ENCODE measurements around the gene MIGA1.

MIGA1 gene

GRCh38 chr1:77882411-77882810, 103.0 kb downstream of the MIGA1 start:
- Histone ChIP-seq H3K4me2 (ENCODE audit: insufficient read depth, low read length, poor library complexity, severe bottlenecking) (no peak overlapping the region), H2BK5ac (ENCODE audit: low read length) (no peak overlapping the region), H3K18ac (ENCODE audit: low read length) (no peak overlapping the region), H4K91ac (ENCODE audit: low read depth, low read length, poor library complexity) (no peak overlapping the region), H2AK5ac (ENCODE audit: low read depth, low read length) (no peak overlapping the region), H2BK12ac (ENCODE audit: low read length) (no peak overlapping the region), H3K27me3 (ENCODE audit: control insufficient read depth in 3 of 3, insufficient read depth in 3 of 3, low read depth in 1 of 3, low read length in 3 of 3) (no peaks in the 10 kb centered on the region), H2AFZ (ENCODE audit: low read length) (no peak overlapping the region), H4K8ac (ENCODE audit: low read depth, low read length) (no peak overlapping the region), H2BK120ac (ENCODE audit: low read depth, low read length) (no peak overlapping the region), H3K4me1 (ENCODE audit: control insufficient read depth in 2 of 2, insufficient read depth in 1 of 2, low read depth in 1 of 2, low read length in 2 of 2) (peaks cover 0 to 2% of the 10 kb centered on the region in 2 donors), H3K23ac (ENCODE audit: low read depth, low read length, poor library complexity) (no peak overlapping the region), H3K36me3 (replicated peaks in 1 of 2; ENCODE audit: control insufficient read depth in 2 of 2, insufficient read depth in 2 of 2, low read length in 2 of 2) (no peaks in the 10 kb centered on the region), H3K27ac (replicated peaks; ENCODE audit: low read length) (no peak overlapping the region), H2BK15ac (ENCODE audit: low read length) (no peak overlapping the region), H3K9ac (ENCODE audit: low read depth, low read length, poor library complexity) (no peak overlapping the region), H3K4ac (ENCODE audit: low read length) (no peak overlapping the region), H3K9me3 (replicated peaks in 1 of 2; ENCODE audit: control insufficient read depth in 2 of 2, insufficient read depth in 1 of 2, low read depth in 1 of 2, low read length in 2 of 2) (no peaks in the 10 kb centered on the region), H3K4me3 (ENCODE audit: low read length in 2 of 2) (no peak overlapping the region), H3K14ac (ENCODE audit: low read length) (no peak overlapping the region), H3K79me1 (ENCODE audit: low read depth, low read length) (no peaks in the 10 kb centered on the region)
- DNase-seq (ENCODE audit: low spot score), result no peak
- no CpG with 5 or more reads among the region's 2 CpGs for WGBS, 2 donors (ENCODE audit: extremely low coverage in 2 of 2, insufficient read length in 2 of 2, insufficient replicate concordance in 1 of 2)

- Histone ChIP-seq H4K91ac (ENCODE audit: low read depth, low read length, poor library complexity) (peak within 1 kb of the TSS; percentile 72), H3K9me3 (replicated peaks in 1 of 2; ENCODE audit: control insufficient read depth in 2 of 2, insufficient read depth in 1 of 2, low read depth in 1 of 2, low read length in 2 of 2) (no peaks in the 10 kb centered on the region), H3K14ac (ENCODE audit: low read length) (peak within 1 kb of the TSS; percentile 99), H2BK15ac (ENCODE audit: low read length) (peak within 1 kb of the TSS; percentile 98), H3K4me1 (ENCODE audit: control insufficient read depth in 2 of 2, insufficient read depth in 1 of 2, low read depth in 1 of 2, low read length in 2 of 2) (peaks cover 6% of the 10 kb centered on the region in 2 donors), H3K4ac (ENCODE audit: low read length) (peak within 1 kb of the TSS; percentile 95), H3K27ac (replicated peaks; ENCODE audit: low read length) (peak within 1 kb of the TSS; percentile 96), H3K36me3 (replicated peaks in 1 of 2; ENCODE audit: control insufficient read depth in 2 of 2, insufficient read depth in 2 of 2, low read length in 2 of 2) (no peaks in the 10 kb centered on the region), H2BK120ac (ENCODE audit: low read depth, low read length) (peak within 1 kb of the TSS; percentile 91), H4K8ac (ENCODE audit: low read depth, low read length) (peak within 1 kb of the TSS; percentile 82), H3K79me1 (ENCODE audit: low read depth, low read length) (no peaks in the 10 kb centered on the region), H2AFZ (ENCODE audit: low read length) (peak within 1 kb of the TSS; percentile 100), H2BK12ac (ENCODE audit: low read length) (peak within 1 kb of the TSS; percentile 84), H3K4me3 (ENCODE audit: low read length in 2 of 2) (peak within 1 kb of the TSS; percentile 94 to 97), H3K4me2 (ENCODE audit: insufficient read depth, low read length, poor library complexity, severe bottlenecking) (peak within 1 kb of the TSS; percentile 83), H2BK5ac (ENCODE audit: low read length) (peak within 1 kb of the TSS; percentile 99), H2AK5ac (ENCODE audit: low read depth, low read length) (peak within 1 kb of the TSS; percentile 46), H3K27me3 (ENCODE audit: control insufficient read depth in 3 of 3, insufficient read depth in 3 of 3, low read depth in 1 of 3, low read length in 3 of 3) (no peaks in the 10 kb centered on the region), H3K18ac (ENCODE audit: low read length) (peak within 1 kb of the TSS; percentile 99), H3K9ac (ENCODE audit: low read depth, low read length, poor library complexity) (peak within 1 kb of the TSS; percentile 94), H3K23ac (ENCODE audit: low read depth, low read length, poor library complexity) (peak within 1 kb of the TSS; percentile 85)
- DNase-seq (ENCODE audit: low spot score), result peak; percentile 82
- WGBS, 2 donors (ENCODE audit: extremely low coverage in 2 of 2, insufficient read length in 2 of 2, insufficient replicate concordance in 1 of 2), result no CpG with 5 or more reads among the region's 36 CpGs
These were observed 108.8 kb downstream of the MIGA1 start, which contains the start of gene NEXN for GRCh38 chr1:77888081-77888780. NEXN (plus strand) TSS chr1:77888624; CDS start chr1:77916107, 27,483 bp downstream.

DNA sequence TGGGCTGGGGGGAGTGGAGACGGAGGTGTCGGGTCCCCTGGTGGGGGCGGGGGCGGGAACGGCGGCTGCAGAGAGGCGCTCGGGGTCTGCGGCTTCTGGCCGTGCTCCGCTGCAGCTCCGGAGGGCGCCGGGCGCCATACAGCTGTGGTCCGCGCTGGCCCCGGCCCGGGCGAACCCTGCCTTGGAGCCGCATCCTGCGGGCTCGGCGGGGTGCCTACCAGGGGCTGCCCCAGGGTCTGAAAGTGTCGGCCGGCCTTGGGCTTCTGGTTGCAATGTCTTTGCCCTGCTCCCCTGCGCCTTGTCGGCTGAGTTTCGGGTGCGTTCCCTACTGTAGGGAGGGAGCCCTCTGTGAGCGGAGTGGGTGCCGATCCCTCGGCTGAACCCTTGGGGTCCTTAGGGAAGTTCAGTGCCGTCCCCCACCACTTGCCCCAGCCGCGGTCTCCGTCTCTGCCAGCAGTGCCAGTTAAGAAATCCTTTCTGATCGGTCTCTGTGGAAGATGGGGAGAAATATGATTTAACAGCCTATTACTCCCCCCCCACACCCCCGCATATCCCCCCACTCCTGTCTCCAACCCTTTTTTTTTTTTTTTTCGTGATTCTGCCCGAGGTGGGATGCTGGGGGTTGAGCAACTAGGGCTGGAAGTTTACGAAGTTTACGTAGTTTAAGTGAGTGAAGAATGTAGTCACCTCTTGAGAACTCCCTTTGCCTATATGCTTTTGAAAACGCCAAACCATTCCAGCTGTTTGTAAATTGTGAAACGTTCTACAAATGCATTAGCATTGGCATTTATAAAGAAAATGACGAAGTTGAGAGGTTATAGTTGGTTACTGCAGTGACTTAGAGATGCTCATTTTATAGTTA, 109.6 kb downstream of the MIGA1 start:
- WGBS, 2 donors (ENCODE audit: extremely low coverage in 2 of 2, insufficient read length in 2 of 2, insufficient replicate concordance in 1 of 2), result no CpG with 5 or more reads among the region's 46 CpGs
- H3K36me3 ChIP-seq (replicated peaks in 1 of 2; ENCODE audit: control insufficient read depth in 2 of 2, insufficient read depth in 2 of 2, low read length in 2 of 2), result no peaks in the 10 kb centered on the region
- H3K79me1 ChIP-seq (ENCODE audit: low read depth, low read length), result no peaks in the 10 kb centered on the region
- no peaks in the 10 kb centered on the region for H3K9me3 ChIP-seq (replicated peaks in 1 of 2; ENCODE audit: control insufficient read depth in 2 of 2, insufficient read depth in 1 of 2, low read depth in 1 of 2, low read length in 2 of 2)
- peak overlapping the region; percentile 91 for H2BK120ac ChIP-seq (ENCODE audit: low read depth, low read length)
- peak; percentile 33 for DNase-seq (ENCODE audit: low spot score)
- peak overlapping the region; percentile 99 for H3K14ac ChIP-seq (ENCODE audit: low read length)
- H3K4me1 ChIP-seq (ENCODE audit: control insufficient read depth in 2 of 2, insufficient read depth in 1 of 2, low read depth in 1 of 2, low read length in 2 of 2), result peaks cover 6% of the 10 kb centered on the region in 2 donors
- H3K18ac ChIP-seq (ENCODE audit: low read length), result peak overlapping the region; percentile 99
- H3K4ac ChIP-seq (ENCODE audit: low read length), result no peak overlapping the region
- H4K8ac ChIP-seq (ENCODE audit: low read depth, low read length), result no peak overlapping the region
- H3K4me2 ChIP-seq (ENCODE audit: insufficient read depth, low read length, poor library complexity, severe bottlenecking), result peak overlapping the region; percentile 83
- no peak overlapping the region for H4K91ac ChIP-seq (ENCODE audit: low read depth, low read length, poor library complexity)
- H2AFZ ChIP-seq (ENCODE audit: low read length), result peak overlapping the region; percentile 100
- peak overlapping the region; percentile 84 for H2BK12ac ChIP-seq (ENCODE audit: low read length)
- peak overlapping the region; percentile 85 for H3K23ac ChIP-seq (ENCODE audit: low read depth, low read length, poor library complexity)
- H2BK5ac ChIP-seq (ENCODE audit: low read length), result peak overlapping the region; percentile 99
- peak overlapping the region; percentile 46 for H2AK5ac ChIP-seq (ENCODE audit: low read depth, low read length)
- peak overlapping the region; percentile 94 to 97 for H3K4me3 ChIP-seq (ENCODE audit: low read length in 2 of 2)
- peak overlapping the region; percentile 94 for H3K9ac ChIP-seq (ENCODE audit: low read depth, low read length, poor library complexity)
- H2BK15ac ChIP-seq (ENCODE audit: low read length), result peak overlapping the region; percentile 98
- H3K27ac ChIP-seq (replicated peaks; ENCODE audit: low read length), result peak overlapping the region; percentile 96
- H3K27me3 ChIP-seq (ENCODE audit: control insufficient read depth in 3 of 3, insufficient read depth in 3 of 3, low read depth in 1 of 3, low read length in 3 of 3), result no peaks in the 10 kb centered on the region

- Histone ChIP-seq H2BK120ac (ENCODE audit: low read depth, low read length) (no peak overlapping the region), H4K8ac (ENCODE audit: low read depth, low read length) (no peak overlapping the region), H3K14ac (ENCODE audit: low read length) (no peak overlapping the region), H2AFZ (ENCODE audit: low read length) (peak overlapping the region; percentile 100), H3K36me3 (replicated peaks in 1 of 2; ENCODE audit: control insufficient read depth in 2 of 2, insufficient read depth in 2 of 2, low read length in 2 of 2) (no peaks in the 10 kb centered on the region), H3K23ac (ENCODE audit: low read depth, low read length, poor library complexity) (no peak overlapping the region), H4K91ac (ENCODE audit: low read depth, low read length, poor library complexity) (no peak overlapping the region), H3K9me3 (replicated peaks in 1 of 2; ENCODE audit: control insufficient read depth in 2 of 2, insufficient read depth in 1 of 2, low read depth in 1 of 2, low read length in 2 of 2) (no peaks in the 10 kb centered on the region), H2AK5ac (ENCODE audit: low read depth, low read length) (no peak overlapping the region), H2BK5ac (ENCODE audit: low read length) (no peak overlapping the region), H2BK12ac (ENCODE audit: low read length) (no peak overlapping the region), H3K4me2 (ENCODE audit: insufficient read depth, low read length, poor library complexity, severe bottlenecking) (peak overlapping the region; percentile 83), H3K4me3 (ENCODE audit: low read length in 2 of 2) (peak overlapping the region in 1 of 2 donors; percentile 97), H3K4ac (ENCODE audit: low read length) (no peak overlapping the region), H3K9ac (ENCODE audit: low read depth, low read length, poor library complexity) (no peak overlapping the region), H3K27me3 (ENCODE audit: control insufficient read depth in 3 of 3, insufficient read depth in 3 of 3, low read depth in 1 of 3, low read length in 3 of 3) (no peaks in the 10 kb centered on the region), H3K79me1 (ENCODE audit: low read depth, low read length) (no peaks in the 10 kb centered on the region), H2BK15ac (ENCODE audit: low read length) (no peak overlapping the region), H3K4me1 (ENCODE audit: control insufficient read depth in 2 of 2, insufficient read depth in 1 of 2, low read depth in 1 of 2, low read length in 2 of 2) (peaks cover 4 to 6% of the 10 kb centered on the region in 2 donors), H3K18ac (ENCODE audit: low read length) (no peak overlapping the region), H3K27ac (replicated peaks; ENCODE audit: low read length) (no peak overlapping the region)
- no peak for DNase-seq (ENCODE audit: low spot score)
- no CpG with 5 or more reads among the region's 7 CpGs for WGBS, 2 donors (ENCODE audit: extremely low coverage in 2 of 2, insufficient read length in 2 of 2, insufficient replicate concordance in 1 of 2)
These were observed 110.2 kb downstream of the MIGA1 start for GRCh38 chr1:77889671-77890070.
